ENCODE data around the gene PPP3R1.

PPP3R1 gene

GRCh38 chr2:68230241-68231060 lies 21.9 kb downstream of the PPP3R1 start:
- no peak for FAIRE-seq

GRCh38 chr2:68226794-68227193 lies 25.5 kb downstream of the PPP3R1 start:
- no peak for FAIRE-seq

GRCh38 chr2:68225119-68225632 lies 27.2 kb downstream of the PPP3R1 start:
- FAIRE-seq: no peak

- FAIRE-seq: no peak
These were observed 28.9 kb downstream of the PPP3R1 start for GRCh38 chr2:68223419-68223818.

GRCh38 chr2:68222287-68222686 lies 30.0 kb downstream of the PPP3R1 start:
- FAIRE-seq: no peak

GRCh38 chr2:68218343-68218901 lies 33.9 kb downstream of the PPP3R1 start:
- FAIRE-seq: no peak

- peak; percentile 38 for FAIRE-seq
These were observed 34.6 kb downstream of the PPP3R1 start for GRCh38 chr2:68217729-68218128.

GRCh38 chr2:68216454-68217310 lies 35.6 kb downstream of the PPP3R1 start:
- peak; percentile 28 for FAIRE-seq

GRCh38 chr2:68214381-68214780 lies 38.0 kb downstream of the PPP3R1 start:
- FAIRE-seq: peak; percentile 10

- FAIRE-seq: no peak
These were observed 45.5 kb downstream of the PPP3R1 start for GRCh38 chr2:68206793-68207192.

GRCh38 chr2:68203587-68203986 lies 48.7 kb downstream of the PPP3R1 start:
- no peak for FAIRE-seq

GRCh38 chr2:68200157-68200787 lies 52.1 kb downstream of the PPP3R1 start:
- FAIRE-seq: no peak

GRCh38 chr2:68196120-68196716 lies 56.1 kb downstream of the PPP3R1 start:
- FAIRE-seq: no peak

GRCh38 chr2:68195096-68195495 lies 57.2 kb downstream of the PPP3R1 start:
- FAIRE-seq: no peak

GRCh38 chr2:68193787-68194372 lies 58.5 kb downstream of the PPP3R1 start:
- FAIRE-seq: peak; percentile 33

- FAIRE-seq: no peak
These were observed 59.2 kb downstream of the PPP3R1 start for GRCh38 chr2:68193144-68193543.

GRCh38 chr2:68190991-68191731 lies 61.2 kb downstream of the PPP3R1 start:
- no peak for FAIRE-seq

- no peak for FAIRE-seq
These were observed 62.1 kb downstream of the PPP3R1 start for GRCh38 chr2:68189991-68190784.

- no peak for FAIRE-seq
These were observed 63.5 kb downstream of the PPP3R1 start for GRCh38 chr2:68188831-68189230.

- FAIRE-seq: peak; percentile 5
These were observed 65.0 kb downstream of the PPP3R1 start for GRCh38 chr2:68187329-68187728.
